AG10803 (cell line): ENCODE data around the gene PPP1R11.

Experiments
- DNase-seq: peaks from one replicate; pipeline ENCODE4 v3.0.0; 2010; ENCODE audit warnings: low read depth
- H3K4me3 ChIP-seq: 2 replicates; pipeline ENCODE4 v1.5.1; 2011; ENCODE audit warnings: mild to moderate bottlenecking, low read length, control low read depth
- TF ChIP-seq, protein P1 (sequence below): conservative IDR thresholded peaks from 2 replicates; pipeline ENCODE4 v1.5.1; 2011; ENCODE audit warnings: mild to moderate bottlenecking, low read length, control low read depth, inconsistent platforms

PPP1R11 gene

DNA sequence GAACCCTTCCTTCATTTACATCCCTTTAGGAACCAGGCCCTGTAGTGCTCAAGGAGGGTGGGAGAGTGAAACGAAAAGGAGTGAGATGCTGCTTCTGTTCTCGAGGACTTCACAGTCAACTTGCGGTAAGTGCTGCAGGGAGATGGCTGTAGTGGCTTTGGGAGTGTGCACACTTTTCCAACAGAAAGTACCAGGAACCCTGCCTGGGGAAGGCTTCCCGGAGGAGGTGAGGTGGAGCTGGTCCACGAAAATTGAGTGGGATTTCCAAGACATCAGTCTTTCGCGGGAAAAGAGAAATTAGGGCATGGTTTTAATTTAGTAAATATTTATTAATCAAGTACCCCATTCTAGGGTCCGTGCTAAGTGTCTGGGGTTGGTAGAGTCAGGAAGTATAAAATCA lies 33.2 kb downstream of the PPP1R11 start:
- TF ChIP-seq, protein P1, sequence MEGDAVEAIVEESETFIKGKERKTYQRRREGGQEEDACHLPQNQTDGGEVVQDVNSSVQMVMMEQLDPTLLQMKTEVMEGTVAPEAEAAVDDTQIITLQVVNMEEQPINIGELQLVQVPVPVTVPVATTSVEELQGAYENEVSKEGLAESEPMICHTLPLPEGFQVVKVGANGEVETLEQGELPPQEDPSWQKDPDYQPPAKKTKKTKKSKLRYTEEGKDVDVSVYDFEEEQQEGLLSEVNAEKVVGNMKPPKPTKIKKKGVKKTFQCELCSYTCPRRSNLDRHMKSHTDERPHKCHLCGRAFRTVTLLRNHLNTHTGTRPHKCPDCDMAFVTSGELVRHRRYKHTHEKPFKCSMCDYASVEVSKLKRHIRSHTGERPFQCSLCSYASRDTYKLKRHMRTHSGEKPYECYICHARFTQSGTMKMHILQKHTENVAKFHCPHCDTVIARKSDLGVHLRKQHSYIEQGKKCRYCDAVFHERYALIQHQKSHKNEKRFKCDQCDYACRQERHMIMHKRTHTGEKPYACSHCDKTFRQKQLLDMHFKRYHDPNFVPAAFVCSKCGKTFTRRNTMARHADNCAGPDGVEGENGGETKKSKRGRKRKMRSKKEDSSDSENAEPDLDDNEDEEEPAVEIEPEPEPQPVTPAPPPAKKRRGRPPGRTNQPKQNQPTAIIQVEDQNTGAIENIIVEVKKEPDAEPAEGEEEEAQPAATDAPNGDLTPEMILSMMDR: no peak
- no peak overlapping the region for H3K4me3 ChIP-seq
- no peak for DNase-seq

DNA sequence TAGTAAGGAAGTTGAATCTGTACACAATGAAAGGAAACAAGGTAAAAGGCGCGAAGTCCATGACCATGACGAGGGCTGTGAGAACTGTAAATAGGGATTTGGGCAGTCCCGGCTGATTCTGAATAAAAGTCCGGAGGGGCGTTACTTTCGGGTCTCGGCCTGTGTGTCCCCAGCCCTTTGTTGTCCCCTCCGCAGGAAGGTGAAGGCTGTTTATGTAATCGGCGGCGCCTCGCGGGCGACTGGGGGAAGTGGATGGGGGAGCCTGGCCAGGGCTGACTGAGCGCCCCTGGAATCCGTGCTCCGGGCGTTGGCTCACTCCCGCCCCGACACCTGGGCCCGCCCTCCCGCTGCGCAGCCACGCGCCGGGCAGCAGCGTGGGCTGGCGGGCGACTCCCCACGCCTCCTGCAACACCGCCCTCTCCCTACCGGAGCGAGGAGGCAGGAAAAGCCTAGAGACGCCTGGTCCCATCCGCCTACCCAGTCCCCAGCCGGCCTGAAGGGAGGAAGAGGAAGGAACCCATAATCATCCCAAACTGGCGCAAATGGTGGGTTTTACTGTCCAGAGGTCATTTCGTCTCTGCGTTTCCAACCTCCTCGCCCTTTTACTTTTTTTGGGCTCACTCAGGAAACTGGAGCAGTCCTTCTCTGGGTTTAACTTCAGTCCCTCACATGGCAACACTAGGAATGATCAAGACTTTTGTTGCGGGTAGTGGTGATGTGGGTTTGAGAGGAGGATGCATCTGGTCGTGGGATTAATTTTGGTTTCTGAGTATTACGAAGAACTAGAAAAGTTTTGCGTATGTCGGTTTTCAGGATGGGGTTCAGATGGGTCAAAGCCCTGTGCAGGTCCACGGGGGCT lies 33.8 kb downstream of the PPP1R11 start:
- peak overlapping the region; percentile 18 for H3K4me3 ChIP-seq
- no peak for DNase-seq
- TF ChIP-seq, protein P1: no peak

DNA sequence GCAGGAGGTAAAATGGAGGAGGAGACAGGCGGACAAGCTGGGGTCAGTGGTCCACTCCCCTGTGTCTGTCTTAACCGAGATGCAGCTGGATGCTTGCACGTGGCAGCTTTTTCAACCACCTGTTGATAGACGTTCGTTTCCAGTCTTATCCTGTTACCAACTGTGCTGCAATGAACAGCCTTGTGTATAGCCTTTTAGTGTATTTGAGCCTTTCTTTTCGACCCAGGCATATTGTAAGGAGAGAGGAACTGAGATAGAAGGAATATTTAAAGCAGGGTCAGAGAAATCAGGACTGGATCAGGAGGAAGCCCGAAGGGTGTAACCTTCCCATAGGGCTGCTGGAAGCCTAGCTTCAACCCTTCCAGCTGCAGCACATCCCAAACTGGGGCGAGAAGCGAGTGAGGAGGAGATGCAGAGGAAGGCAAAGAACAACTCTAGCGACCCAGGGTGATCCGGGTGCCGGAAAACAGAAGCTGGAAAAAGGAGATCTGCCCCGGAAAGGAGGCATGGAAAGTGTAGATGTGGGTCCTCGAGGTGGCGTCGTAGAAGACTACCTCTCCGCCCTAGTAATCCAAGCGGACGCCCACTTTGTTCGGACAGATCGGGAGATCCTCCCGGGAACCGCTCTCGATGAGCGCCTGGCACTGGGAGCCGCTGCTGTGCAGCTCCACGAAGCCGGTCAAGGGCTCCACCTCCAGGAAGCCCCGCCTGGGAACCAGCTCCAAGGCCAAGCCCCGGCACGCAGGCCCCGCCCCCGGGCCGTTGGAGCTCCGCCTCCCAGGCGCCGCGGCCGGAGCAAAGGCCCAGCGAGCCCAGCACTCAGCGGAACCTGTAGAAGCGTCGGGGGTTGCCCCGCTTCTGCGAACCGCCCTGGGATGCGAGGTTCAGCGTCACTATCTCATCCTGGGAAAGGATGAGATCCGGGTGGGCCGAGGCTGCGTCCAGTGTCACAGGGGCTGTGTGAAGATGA lies 34.7 kb downstream of the PPP1R11 start:
- DNase-seq: peak; percentile 83
- peak overlapping the region; percentile 64 for H3K4me3 ChIP-seq
- TF ChIP-seq, protein P1: peak; percentile 33; the same call in 1 of the 2 replicates

DNA sequence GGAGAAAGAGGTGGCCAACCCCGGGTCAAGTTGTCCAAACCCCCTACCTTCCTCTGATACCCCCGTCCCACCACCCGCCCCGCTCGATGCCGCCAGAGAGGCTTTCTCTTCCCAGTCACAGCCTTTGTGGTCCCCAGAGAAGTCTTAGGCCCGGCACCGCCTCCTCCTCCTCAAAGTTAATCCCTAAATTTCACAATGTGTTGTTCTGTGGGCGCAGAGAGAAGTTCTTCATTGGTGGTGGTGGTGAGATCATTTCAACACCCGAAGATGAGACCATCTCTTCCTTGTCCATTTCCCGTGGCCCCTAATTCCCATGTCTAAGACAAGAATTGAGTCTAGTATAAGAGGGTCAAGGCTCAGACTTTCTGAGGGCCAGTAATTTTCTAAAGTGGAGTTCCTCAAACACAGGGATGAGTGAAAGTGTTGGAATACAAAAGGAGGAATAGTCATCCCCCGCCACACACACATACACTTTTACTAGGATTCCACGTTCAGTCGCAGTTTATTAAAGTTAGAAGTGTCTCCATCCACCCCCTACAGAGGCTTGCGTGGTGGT lies 35.5 kb downstream of the PPP1R11 start:
- TF ChIP-seq, protein P1: no peak
- peak; percentile 60 for DNase-seq
- H3K4me3 ChIP-seq: peak overlapping the region; percentile 53

DNA sequence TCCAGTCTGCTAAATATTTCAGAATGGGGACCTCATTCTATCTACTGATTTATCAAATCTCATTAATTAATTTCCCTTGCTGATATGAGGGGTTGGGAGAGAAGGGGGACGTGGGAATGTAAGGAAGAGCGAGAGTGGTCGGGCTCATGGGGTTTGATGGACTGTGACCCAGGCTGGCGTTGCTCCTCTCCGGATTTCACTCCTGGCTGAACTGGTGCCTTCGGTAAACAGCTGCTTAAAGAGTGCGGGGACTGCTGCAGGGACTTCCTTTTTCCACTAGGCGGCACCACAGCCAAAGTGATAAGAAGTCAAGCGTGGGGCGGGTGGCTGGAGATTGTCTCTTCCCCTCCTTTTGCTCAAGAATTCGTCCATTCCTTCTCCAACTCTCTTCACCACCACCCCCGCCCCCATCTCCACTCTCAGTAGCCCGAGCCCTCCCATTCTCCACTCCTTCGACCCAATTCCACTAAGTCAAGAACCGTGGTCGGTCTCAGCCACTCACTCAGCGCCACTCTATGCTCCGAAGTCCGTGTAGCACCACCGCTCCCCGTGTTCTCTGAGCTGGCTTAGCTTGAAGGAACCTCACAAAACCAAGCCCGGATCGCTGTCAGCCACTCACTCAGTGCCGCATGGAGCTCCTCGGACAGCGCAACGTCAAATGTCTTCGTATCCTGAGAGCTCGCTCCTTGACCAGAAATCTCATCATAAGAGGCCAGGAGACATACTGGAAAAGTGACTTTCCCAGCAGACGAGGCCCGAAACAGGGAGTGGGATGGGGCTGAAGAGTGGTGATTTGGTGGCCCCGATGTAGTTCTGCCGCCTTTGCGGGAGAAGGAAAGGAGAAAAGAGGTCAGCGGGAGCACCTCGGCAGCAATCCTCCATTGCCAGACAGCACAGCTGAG lies 36.2 kb downstream of the PPP1R11 start:
- TF ChIP-seq, protein P1: peak; percentile 93
- peak; percentile 85 for DNase-seq

DNA sequence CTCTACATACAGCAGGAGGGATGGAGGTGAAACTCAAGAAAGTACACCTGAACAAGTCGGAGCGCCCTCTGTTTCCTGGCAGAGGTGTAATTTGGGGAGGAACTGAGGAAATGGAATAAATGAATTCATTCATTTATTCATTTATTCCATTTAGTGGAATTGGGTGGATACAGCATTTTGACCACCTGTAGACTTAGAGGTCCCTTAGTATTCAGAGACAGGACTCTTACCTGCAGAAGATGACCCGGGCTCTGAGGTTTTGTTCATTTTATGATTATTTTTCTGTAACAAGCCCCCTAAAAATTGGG lies 36.8 kb downstream of the PPP1R11 start:
- no peak for DNase-seq
- peak overlapping the region; percentile 53; the same call in 1 of the 2 replicates for H3K4me3 ChIP-seq
- TF ChIP-seq, protein P1: no peak

More for the DNA sequence above, 36.2 kb downstream of the PPP1R11 start:
- peak overlapping the region; percentile 53 for H3K4me3 ChIP-seq
